HG03135 (cell line): ENCODE measurements around the gene CEP128.

ENCODE experiments used
- ATAC-seq: cut with Tn5 transposase; IDR thresholded peaks from one replicate; pipeline ENCODE4 v1.9.1; 2021; ENCODE audit warnings: mild to moderate bottlenecking, moderate library complexity; ENCODE audit not compliant: unreplicated experiment

Gene CEP128

GRCh38 chr14:80906336-80906735 is 35.2 kb downstream of the CEP128 start:
- no peak for ATAC-seq

- no peak for ATAC-seq
Observed at GRCh38 chr14:80902608-80903007, 38.9 kb downstream of the CEP128 start.

GRCh38 chr14:80901822-80902221 is 39.7 kb downstream of the CEP128 start:
- ATAC-seq: no peak

- ATAC-seq: no peak
Observed at GRCh38 chr14:80901260-80901659, 40.3 kb downstream of the CEP128 start.

GRCh38 chr14:80872645-80873044 is 68.9 kb downstream of the CEP128 start:
- ATAC-seq: no peak

GRCh38 chr14:80868260-80868659 is 73.3 kb downstream of the CEP128 start:
- ATAC-seq: no peak

- ATAC-seq: no peak
Observed at GRCh38 chr14:80867798-80868197, 73.7 kb downstream of the CEP128 start.

GRCh38 chr14:80867091-80867490 is 74.4 kb downstream of the CEP128 start:
- no peak for ATAC-seq

- ATAC-seq: no peak
Observed at GRCh38 chr14:80865565-80865964, 76.0 kb downstream of the CEP128 start.

- no peak for ATAC-seq
Observed at GRCh38 chr14:80862983-80863382, 78.6 kb downstream of the CEP128 start.

GRCh38 chr14:80862541-80862940 is 79.0 kb downstream of the CEP128 start:
- ATAC-seq: no peak

GRCh38 chr14:80850197-80850814 is 91.2 kb downstream of the CEP128 start:
- ATAC-seq: peak; percentile 52

- no peak for ATAC-seq
Observed at GRCh38 chr14:80847070-80847469, 94.5 kb downstream of the CEP128 start.

GRCh38 chr14:80845856-80846255 is 95.7 kb downstream of the CEP128 start:
- no peak for ATAC-seq

GRCh38 chr14:80844872-80845271 is 96.7 kb downstream of the CEP128 start:
- no peak for ATAC-seq

GRCh38 chr14:80839743-80840142 is 101.8 kb downstream of the CEP128 start:
- ATAC-seq: no peak

GRCh38 chr14:80809663-80810062 is 131.9 kb downstream of the CEP128 start:
- ATAC-seq: no peak

- no peak for ATAC-seq
Observed at GRCh38 chr14:80805136-80805535, 136.4 kb downstream of the CEP128 start.

- ATAC-seq: no peak
Observed at GRCh38 chr14:80798878-80799277, 142.7 kb downstream of the CEP128 start.

- no peak for ATAC-seq
Observed at GRCh38 chr14:80798211-80798610, 143.3 kb downstream of the CEP128 start.

GRCh38 chr14:80792771-80793170 is 148.8 kb downstream of the CEP128 start:
- ATAC-seq: no peak

- ATAC-seq: no peak
Observed at GRCh38 chr14:80787876-80788275, 153.7 kb downstream of the CEP128 start.

GRCh38 chr14:80784820-80785219 is 156.7 kb downstream of the CEP128 start:
- ATAC-seq: no peak
